ENCODE measurements around the gene STX8.
"Not testable (repeated sequence)": the region's sequence is repeated elsewhere in the genome, so short reads cannot be mapped to it uniquely, and the experiment has no call there.

The STX8 gene

DNA sequence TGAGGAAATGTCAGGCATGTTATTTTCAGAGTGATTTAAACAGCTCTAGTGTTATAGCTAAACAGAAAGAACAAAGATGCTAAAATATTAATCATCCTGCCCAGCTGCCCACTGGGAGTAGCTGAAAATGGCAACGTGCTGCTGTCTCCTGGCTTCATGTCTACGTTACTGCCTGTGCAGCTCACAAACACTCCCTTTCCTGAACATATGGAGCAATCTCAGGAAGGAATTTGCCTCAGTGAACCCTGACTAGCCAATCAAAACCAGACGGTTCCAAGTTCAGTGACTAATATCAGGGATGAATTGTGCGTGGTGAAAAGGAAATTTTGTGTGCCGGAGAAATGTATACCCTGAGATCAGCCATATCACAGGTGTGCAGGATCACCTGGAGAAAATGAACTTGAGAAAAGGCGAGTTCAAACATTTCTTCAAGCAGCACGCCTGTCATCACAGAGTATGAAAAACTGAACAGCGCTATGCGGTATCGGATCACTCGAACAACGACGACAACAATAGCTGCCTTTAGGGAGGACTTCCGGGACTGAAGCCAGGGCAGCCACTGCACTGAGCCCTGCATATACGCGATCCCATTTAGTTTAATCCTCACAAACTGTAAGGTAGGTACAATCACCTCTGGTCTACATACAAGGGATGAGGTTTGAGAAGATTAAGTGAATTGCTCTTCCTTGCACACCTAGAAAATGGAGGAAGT is 110.3 kb downstream of the STX8 start:
- peaks cover 29% of the 10 kb centered on the region for H3K4me1 Mint-ChIP-seq (ENCODE audit: low read depth)
- no peak for DNase-seq

GRCh38 chr17:9457005-9457404 is 118.6 kb downstream of the STX8 start:
- Mint-ChIP-seq H3K27ac (no peak overlapping the region), H3K9me3 (no peaks in the 10 kb centered on the region), H3K36me3 (ENCODE audit: low read depth) (peaks cover 12% of the 10 kb centered on the region), H3K4me3 (no peak overlapping the region), H3K27me3 (no peaks in the 10 kb centered on the region), H3K4me1 (ENCODE audit: low read depth) (no peaks in the 10 kb centered on the region)
- DNase-seq = no peak

More for the DNA sequence above, 110.3 kb downstream of the STX8 start:
- Mint-ChIP-seq H3K36me3 (ENCODE audit: low read depth) (peaks cover 1% of the 10 kb centered on the region), H3K27ac (no peak overlapping the region), H3K4me3 (no peak overlapping the region), H3K27me3 (no peaks in the 10 kb centered on the region), H3K9me3 (no peaks in the 10 kb centered on the region)

- Mint-ChIP-seq H3K27ac (no peak overlapping the region), H3K4me1 (ENCODE audit: low read depth) (no peaks in the 10 kb centered on the region), H3K9me3 (no peaks in the 10 kb centered on the region), H3K4me3 (no peak overlapping the region), H3K27me3 (no peaks in the 10 kb centered on the region), H3K36me3 (ENCODE audit: low read depth) (peaks cover 12% of the 10 kb centered on the region)
- DNase-seq = no peak
Measured at GRCh38 chr17:9456330-9456729, 119.3 kb downstream of the STX8 start.

GRCh38 chr17:9451934-9452333 is 123.7 kb downstream of the STX8 start:
- DNase-seq = no peak
- H3K4me3 Mint-ChIP-seq = no peak overlapping the region
- peaks cover 3% of the 10 kb centered on the region for H3K36me3 Mint-ChIP-seq (ENCODE audit: low read depth)
- H3K27me3 Mint-ChIP-seq = no peaks in the 10 kb centered on the region
- H3K4me1 Mint-ChIP-seq (ENCODE audit: low read depth) = no peaks in the 10 kb centered on the region
- no peaks in the 10 kb centered on the region for H3K9me3 Mint-ChIP-seq
- H3K27ac Mint-ChIP-seq = no peak overlapping the region

DNA sequence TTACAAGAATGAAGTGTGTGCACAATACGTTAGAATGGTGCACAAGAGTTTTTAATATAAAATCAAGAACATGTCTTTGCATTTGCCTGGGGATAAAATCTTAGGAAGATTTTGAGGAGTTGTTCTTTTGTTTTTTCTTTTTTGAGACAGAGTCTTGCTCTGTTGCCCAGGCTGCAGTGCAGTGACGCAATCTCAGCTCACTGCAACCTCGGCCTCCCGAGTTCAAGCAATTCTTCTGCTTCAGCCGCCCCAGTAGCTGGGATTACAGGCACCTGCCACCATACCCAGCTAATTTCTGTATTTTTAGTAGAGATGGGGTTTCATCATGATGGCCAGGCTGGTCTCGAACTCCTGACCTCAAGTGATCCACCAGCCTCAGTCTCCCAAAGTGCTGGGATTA is 128.3 kb downstream of the STX8 start:
- not testable (repeated sequence) for H3K27me3 Mint-ChIP-seq; H3K36me3 Mint-ChIP-seq (ENCODE audit: low read depth); H3K27ac Mint-ChIP-seq; DNase-seq; H3K9me3 Mint-ChIP-seq; H3K4me3 Mint-ChIP-seq; H3K4me1 Mint-ChIP-seq (ENCODE audit: low read depth)

DNA sequence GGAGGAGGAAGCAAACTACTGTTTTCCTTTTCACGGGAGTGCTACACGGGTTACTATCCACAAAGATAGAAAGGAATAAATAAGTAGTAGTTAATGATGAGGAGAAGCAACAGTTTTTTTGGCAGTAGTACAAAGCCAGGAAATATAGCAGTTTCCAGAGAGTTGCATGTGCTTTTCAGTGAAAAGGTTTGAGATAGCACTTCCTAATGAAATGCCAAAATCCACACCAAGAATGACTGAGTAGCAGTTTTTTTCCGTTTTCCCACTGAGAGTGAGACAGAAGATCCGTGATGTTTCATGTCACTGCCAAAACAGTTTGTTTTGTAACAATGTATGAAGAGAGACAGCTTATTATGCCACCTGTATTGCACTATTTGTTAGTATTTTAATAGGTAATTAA is 129.1 kb downstream of the STX8 start:
- H3K9me3 Mint-ChIP-seq = no peaks in the 10 kb centered on the region
- DNase-seq = no peak
- H3K4me3 Mint-ChIP-seq = no peak overlapping the region
- no peaks in the 10 kb centered on the region for H3K27me3 Mint-ChIP-seq
- H3K36me3 Mint-ChIP-seq (ENCODE audit: low read depth) = peaks cover 4% of the 10 kb centered on the region
- no peak overlapping the region for H3K27ac Mint-ChIP-seq
- H3K4me1 Mint-ChIP-seq (ENCODE audit: low read depth) = no peaks in the 10 kb centered on the region

DNA sequence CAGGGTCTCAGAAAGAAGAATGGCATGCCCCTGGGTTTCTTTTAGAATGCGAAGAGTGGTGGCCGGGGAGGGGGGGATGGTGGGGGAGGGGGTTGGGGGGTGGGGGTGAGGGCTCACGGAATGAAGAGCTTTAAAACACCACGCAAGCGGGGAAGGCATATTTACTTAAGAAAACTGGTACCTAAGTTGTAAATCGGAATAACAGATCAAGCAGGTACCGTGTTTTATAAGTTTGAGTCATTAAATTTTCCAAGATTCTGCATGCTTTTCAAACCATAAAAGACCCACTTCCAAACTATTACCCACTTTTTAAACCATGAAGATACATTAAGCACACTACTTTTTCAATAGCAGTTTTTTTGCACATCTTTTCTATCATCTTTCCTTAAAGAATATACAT is 130.2 kb downstream of the STX8 start:
- no peak for DNase-seq
- Mint-ChIP-seq H3K36me3 (ENCODE audit: low read depth) (peaks cover 7% of the 10 kb centered on the region), H3K4me1 (ENCODE audit: low read depth) (no peaks in the 10 kb centered on the region), H3K27me3 (no peaks in the 10 kb centered on the region), H3K9me3 (no peaks in the 10 kb centered on the region), H3K27ac (no peak overlapping the region), H3K4me3 (no peak overlapping the region)

GRCh38 chr17:9444687-9445086 is 130.9 kb downstream of the STX8 start:
- Mint-ChIP-seq H3K4me1 (ENCODE audit: low read depth) (no peaks in the 10 kb centered on the region), H3K27ac (no peak overlapping the region), H3K4me3 (no peak overlapping the region), H3K27me3 (no peaks in the 10 kb centered on the region), H3K36me3 (ENCODE audit: low read depth) (peaks cover 9% of the 10 kb centered on the region), H3K9me3 (no peaks in the 10 kb centered on the region)
- DNase-seq = no peak

- peaks cover 9% of the 10 kb centered on the region for H3K36me3 Mint-ChIP-seq (ENCODE audit: low read depth)
Measured at GRCh38 chr17:9443811-9444210, 131.8 kb downstream of the STX8 start.

GRCh38 chr17:9439851-9440250 is 135.8 kb downstream of the STX8 start:
- H3K36me3 Mint-ChIP-seq (ENCODE audit: low read depth) = peaks cover 18% of the 10 kb centered on the region
- no peaks in the 10 kb centered on the region for H3K4me1 Mint-ChIP-seq (ENCODE audit: low read depth)
- no peak for DNase-seq
- H3K4me3 Mint-ChIP-seq = no peak overlapping the region
- no peak overlapping the region for H3K27ac Mint-ChIP-seq
- H3K9me3 Mint-ChIP-seq = no peaks in the 10 kb centered on the region
- H3K27me3 Mint-ChIP-seq = no peaks in the 10 kb centered on the region

More at GRCh38 chr17:9443811-9444210, 131.8 kb downstream of the STX8 start:
- Mint-ChIP-seq H3K4me1 (ENCODE audit: low read depth) (no peaks in the 10 kb centered on the region), H3K4me3 (no peak overlapping the region), H3K27ac (no peak overlapping the region), H3K27me3 (no peaks in the 10 kb centered on the region), H3K9me3 (no peaks in the 10 kb centered on the region)
- no peak for DNase-seq

- no peak overlapping the region for H3K27ac Mint-ChIP-seq
- peaks cover 15% of the 10 kb centered on the region for H3K4me1 Mint-ChIP-seq (ENCODE audit: low read depth)
- H3K9me3 Mint-ChIP-seq = no peaks in the 10 kb centered on the region
- no peaks in the 10 kb centered on the region for H3K27me3 Mint-ChIP-seq
- H3K4me3 Mint-ChIP-seq = no peak overlapping the region
- H3K36me3 Mint-ChIP-seq (ENCODE audit: low read depth) = peaks cover 22% of the 10 kb centered on the region
- no peak for DNase-seq
Measured at GRCh38 chr17:9436630-9437029, 139.0 kb downstream of the STX8 start.

GRCh38 chr17:9435165-9435564 is 140.5 kb downstream of the STX8 start:
- Mint-ChIP-seq H3K4me3 (no peak overlapping the region), H3K9me3 (no peaks in the 10 kb centered on the region), H3K27me3 (no peaks in the 10 kb centered on the region), H3K27ac (no peak overlapping the region), H3K36me3 (ENCODE audit: low read depth) (peaks cover 19% of the 10 kb centered on the region), H3K4me1 (ENCODE audit: low read depth) (peaks cover 15% of the 10 kb centered on the region)
- DNase-seq = no peak

DNA sequence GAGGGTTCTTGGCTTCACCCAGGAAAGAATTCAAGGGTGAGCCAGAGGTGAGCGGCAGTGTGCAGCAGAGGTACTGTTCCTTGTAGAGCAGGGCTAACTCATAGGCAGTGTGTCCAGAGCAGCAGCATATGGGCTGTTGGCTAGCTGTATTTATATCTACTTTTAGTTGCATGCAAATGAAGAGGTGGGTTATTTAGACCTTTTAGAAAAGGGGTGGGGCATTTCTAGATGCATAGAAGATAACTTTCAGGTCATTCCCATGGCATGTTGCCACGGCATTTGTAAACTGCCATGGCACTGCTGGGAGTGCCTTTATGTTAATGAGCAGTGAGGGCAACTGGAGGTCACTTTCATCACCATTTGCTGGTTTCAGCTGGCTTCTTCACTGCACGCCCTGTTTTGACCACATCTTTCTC is 141.0 kb downstream of the STX8 start:
- H3K9me3 Mint-ChIP-seq = no peaks in the 10 kb centered on the region
- peaks cover 18% of the 10 kb centered on the region for H3K36me3 Mint-ChIP-seq (ENCODE audit: low read depth)
- no peak overlapping the region for H3K27ac Mint-ChIP-seq
- H3K4me3 Mint-ChIP-seq = no peak overlapping the region
- H3K4me1 Mint-ChIP-seq (ENCODE audit: low read depth) = peaks cover 15% of the 10 kb centered on the region
- no peaks in the 10 kb centered on the region for H3K27me3 Mint-ChIP-seq
- DNase-seq = no peak

DNA sequence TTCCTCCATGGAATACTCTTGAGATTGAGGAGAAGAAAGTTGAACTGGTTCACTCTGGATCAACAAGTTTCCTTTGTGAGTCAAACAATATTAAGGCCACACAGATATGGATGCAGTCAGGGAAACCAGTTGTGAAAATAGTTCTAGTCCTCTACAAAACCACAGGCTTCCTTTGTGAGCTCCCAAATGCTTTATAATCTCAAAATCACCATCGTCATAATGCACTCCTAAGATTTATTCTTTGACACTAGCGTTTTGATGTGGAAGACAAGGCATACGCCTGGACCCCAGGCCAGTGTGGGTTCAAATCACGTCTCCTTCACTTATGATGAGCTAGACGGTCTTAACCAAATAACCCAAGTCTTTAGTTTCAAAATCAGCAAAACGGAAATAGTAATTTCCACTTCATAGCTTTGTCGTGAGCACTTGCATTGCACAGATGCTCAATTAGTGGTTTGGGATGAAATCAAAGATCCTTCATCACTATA is 142.6 kb downstream of the STX8 start:
- Mint-ChIP-seq H3K27ac (peak overlapping the region; percentile 6), H3K27me3 (no peaks in the 10 kb centered on the region), H3K36me3 (ENCODE audit: low read depth) (peaks cover 18% of the 10 kb centered on the region), H3K9me3 (no peaks in the 10 kb centered on the region), H3K4me1 (ENCODE audit: low read depth) (peaks cover 15% of the 10 kb centered on the region), H3K4me3 (no peak overlapping the region)
- no peak for DNase-seq

DNA sequence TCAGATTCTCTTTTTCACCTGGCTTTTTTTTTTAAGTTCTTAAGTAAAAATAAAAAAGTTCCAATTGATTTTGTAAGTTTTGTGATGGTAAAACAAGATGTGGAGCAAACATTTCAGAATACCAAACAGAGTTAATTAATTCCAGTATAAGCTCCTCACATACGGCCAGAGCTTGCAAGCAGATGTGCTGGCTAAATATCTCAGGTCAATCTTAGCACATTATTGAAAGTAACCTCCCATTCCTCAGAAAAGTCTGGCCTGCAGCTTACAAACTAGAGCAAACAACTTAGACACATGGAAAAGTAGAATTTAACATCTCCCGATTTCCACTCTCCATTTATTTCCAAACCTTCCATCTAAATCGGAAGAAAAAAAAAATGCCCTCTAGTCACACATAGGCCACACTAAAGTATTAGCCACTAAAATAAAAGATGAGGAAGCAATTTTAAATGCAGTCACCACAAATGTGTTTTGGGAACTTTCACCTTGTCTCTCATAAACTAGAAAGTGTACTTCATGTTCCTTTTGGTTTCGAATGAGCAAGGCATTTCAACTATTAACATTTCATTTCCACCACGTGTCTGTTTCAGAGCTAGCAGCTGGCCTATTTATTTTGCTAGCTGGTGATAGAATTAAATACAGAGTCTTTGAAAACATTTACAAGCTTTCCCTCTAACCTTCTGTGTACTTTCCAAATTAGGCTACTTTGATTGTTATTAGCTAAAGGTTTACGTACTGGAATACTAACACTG is 143.3 kb downstream of the STX8 start:
- Mint-ChIP-seq H3K27ac (no peak overlapping the region), H3K4me1 (ENCODE audit: low read depth) (peaks cover 15% of the 10 kb centered on the region)
- DNase-seq = no peak

More for the DNA sequence above, 143.3 kb downstream of the STX8 start:
- Mint-ChIP-seq H3K27me3 (no peaks in the 10 kb centered on the region), H3K4me3 (no peak overlapping the region), H3K9me3 (no peaks in the 10 kb centered on the region), H3K36me3 (ENCODE audit: low read depth) (peaks cover 21% of the 10 kb centered on the region)

Measured in activated T-cell treated with anti-CD3 and anti-CD28 coated beads, Interleukin-2, amount 50 U/mL, for 24 hours (primary cell).